Astrocyte of the cerebellum (primary cell): ENCODE measurements around the gene HOXA13.

Experiments
- DNase-seq: peaks from one replicate; pipeline ENCODE4 v3.0.0-alpha.2; 2011; ENCODE audit warnings: low read depth
- H3K4me3 ChIP-seq: 2 replicates; pipeline ENCODE4 v1.5.1; 2011; ENCODE audit warnings: mild to moderate bottlenecking, low read depth, low read length, moderate library complexity
- CTCF ChIP-seq: IDR thresholded peaks from 2 replicates; pipeline ENCODE4 v1.5.1; 2012; ENCODE audit warnings: low read length, low read depth, moderate library complexity, mild to moderate bottlenecking; ENCODE audit errors: missing control alignments
- in situ Hi-C: cut with HindIII; loops from 2 replicates; pipeline ENCODE4 v1.10.0; 2017; ENCODE audit warnings: low sequenced_read_pairs

Gene HOXA13

GRCh38 chr7:27154369-27154768 lies 45.5 kb downstream of the HOXA13 start:
- no peak overlapping the region for H3K4me3 ChIP-seq
- no peak for TF ChIP-seq CTCF
- no peak for DNase-seq
- in situ Hi-C loops, result loop anchor here (25.0 kb wide), 1 partner anchor 992 kb away; the partner anchor contains the start of gene NFE2L3

GRCh38 chr7:27153526-27153925 lies 46.4 kb downstream of the HOXA13 start:
- DNase-seq, result no peak
- H3K4me3 ChIP-seq, result no peak overlapping the region
- in situ Hi-C loops, result loop anchor here (25.0 kb wide), 1 partner anchor 991 kb away; the partner anchor contains the start of gene NFE2L3
- TF ChIP-seq CTCF, result no peak

- H3K4me3 ChIP-seq, result no peak overlapping the region
- no peak for TF ChIP-seq CTCF
Measured at GRCh38 chr7:27152816-27153442, 47.0 kb downstream of the HOXA13 start.

GRCh38 chr7:27151931-27152815 lies 47.7 kb downstream of the HOXA13 start, which contains the start of gene HOXA3:
TSS of gene HOXA3 (minus strand) at chr7:27152583. CDS start at chr7:27110640, 41,943 bp downstream.
- no peak for DNase-seq
- no peak for TF ChIP-seq CTCF
- in situ Hi-C loops, result loop anchor here (25.0 kb wide), 1 partner anchor 990 kb away; the partner anchor contains the start of gene NFE2L3
- H3K4me3 ChIP-seq, result no peak within 1 kb of the TSS

More at GRCh38 chr7:27152816-27153442, 47.0 kb downstream of the HOXA13 start:
- DNase-seq, result no peak
- in situ Hi-C loops, result loop anchor here (25.0 kb wide), 1 partner anchor 991 kb away; the partner anchor contains the start of gene NFE2L3

- no peak overlapping the region for H3K4me3 ChIP-seq
- TF ChIP-seq CTCF, result no peak
- no peak for DNase-seq
- in situ Hi-C loops, result loop anchor here (25.0 kb wide), 1 partner anchor 989 kb away; the partner anchor contains the start of gene NFE2L3
Measured at GRCh38 chr7:27151341-27151930, 48.5 kb downstream of the HOXA13 start.

- no peak overlapping the region for H3K4me3 ChIP-seq
- TF ChIP-seq CTCF, result peak; percentile 80
- DNase-seq, result no peak
- in situ Hi-C loops, result loop anchor here (25.0 kb wide), 1 partner anchor 988 kb away; the partner anchor contains the start of gene NFE2L3
Measured at GRCh38 chr7:27150568-27151340, 49.1 kb downstream of the HOXA13 start.
